Fibroblast of mammary gland (primary cell): ENCODE data around the gene HK3.

Source experiments
- DNase-seq: peaks from one replicate; pipeline ENCODE4 v3.0.0-alpha.2; 2010; ENCODE audit warnings: low read depth
- H3K4me3 ChIP-seq: 2 replicates; pipeline ENCODE4 v1.5.1; 2011; ENCODE audit warnings: low read depth, mild to moderate bottlenecking, low read length, moderate library complexity; ENCODE audit not compliant: control insufficient read depth
- TF ChIP-seq, protein P1 (sequence below): conservative IDR thresholded peaks from 2 replicates; pipeline ENCODE4 v1.5.1; 2011; ENCODE audit warnings: low read depth, low read length, inconsistent platforms; ENCODE audit not compliant: control insufficient read depth, insufficient read depth

The HK3 gene

DNA sequence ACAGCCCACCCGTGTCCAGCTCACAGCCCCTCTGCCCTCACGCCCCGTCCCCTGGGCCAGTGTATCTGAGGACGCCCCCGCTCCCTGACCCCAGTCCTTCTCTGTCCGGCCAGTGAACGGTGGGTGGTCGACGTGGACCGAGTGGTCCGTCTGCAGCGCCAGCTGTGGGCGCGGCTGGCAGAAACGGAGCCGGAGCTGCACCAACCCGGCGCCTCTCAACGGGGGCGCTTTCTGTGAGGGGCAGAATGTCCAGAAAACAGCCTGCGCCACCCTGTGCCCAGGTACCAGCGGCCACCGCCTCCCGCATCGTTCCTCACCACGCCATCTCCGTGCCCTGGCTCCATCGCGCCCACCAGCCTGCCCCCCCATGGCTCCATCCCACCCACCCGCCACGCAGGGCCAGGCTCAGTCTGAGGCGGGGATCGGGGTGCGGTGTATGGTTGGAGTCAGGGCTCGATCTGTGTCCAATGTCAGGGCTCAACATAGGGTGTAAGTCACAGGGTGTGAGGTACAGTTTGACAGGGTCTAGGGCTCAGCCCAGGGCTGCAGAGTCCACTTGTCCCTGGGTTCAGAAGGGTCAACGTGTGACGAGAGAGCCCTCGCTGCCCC, 29.5 kb downstream of the HK3 start:
- TF ChIP-seq, protein P1, sequence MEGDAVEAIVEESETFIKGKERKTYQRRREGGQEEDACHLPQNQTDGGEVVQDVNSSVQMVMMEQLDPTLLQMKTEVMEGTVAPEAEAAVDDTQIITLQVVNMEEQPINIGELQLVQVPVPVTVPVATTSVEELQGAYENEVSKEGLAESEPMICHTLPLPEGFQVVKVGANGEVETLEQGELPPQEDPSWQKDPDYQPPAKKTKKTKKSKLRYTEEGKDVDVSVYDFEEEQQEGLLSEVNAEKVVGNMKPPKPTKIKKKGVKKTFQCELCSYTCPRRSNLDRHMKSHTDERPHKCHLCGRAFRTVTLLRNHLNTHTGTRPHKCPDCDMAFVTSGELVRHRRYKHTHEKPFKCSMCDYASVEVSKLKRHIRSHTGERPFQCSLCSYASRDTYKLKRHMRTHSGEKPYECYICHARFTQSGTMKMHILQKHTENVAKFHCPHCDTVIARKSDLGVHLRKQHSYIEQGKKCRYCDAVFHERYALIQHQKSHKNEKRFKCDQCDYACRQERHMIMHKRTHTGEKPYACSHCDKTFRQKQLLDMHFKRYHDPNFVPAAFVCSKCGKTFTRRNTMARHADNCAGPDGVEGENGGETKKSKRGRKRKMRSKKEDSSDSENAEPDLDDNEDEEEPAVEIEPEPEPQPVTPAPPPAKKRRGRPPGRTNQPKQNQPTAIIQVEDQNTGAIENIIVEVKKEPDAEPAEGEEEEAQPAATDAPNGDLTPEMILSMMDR: no peak
- no peak overlapping the region for H3K4me3 ChIP-seq
- no peak for DNase-seq

DNA sequence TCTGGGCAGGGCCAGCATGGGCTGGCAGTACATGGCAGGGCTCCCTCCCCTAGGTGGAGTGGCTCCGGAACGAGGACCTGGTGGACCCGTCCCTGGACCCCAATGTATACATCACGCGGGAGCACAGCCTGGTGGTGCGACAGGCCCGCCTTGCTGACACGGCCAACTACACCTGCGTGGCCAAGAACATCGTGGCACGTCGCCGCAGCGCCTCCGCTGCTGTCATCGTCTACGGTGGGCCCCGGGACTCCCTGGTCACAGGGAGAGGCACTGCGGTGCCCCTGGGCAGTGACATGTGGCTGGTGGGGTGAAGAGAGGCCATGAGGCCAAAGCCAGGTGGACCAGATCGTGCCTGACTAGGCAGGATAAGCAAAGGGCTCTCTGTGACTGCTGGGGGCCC, 30.4 kb downstream of the HK3 start:
- no peak overlapping the region for H3K4me3 ChIP-seq
- TF ChIP-seq, protein P1: no peak
- DNase-seq: no peak

DNA sequence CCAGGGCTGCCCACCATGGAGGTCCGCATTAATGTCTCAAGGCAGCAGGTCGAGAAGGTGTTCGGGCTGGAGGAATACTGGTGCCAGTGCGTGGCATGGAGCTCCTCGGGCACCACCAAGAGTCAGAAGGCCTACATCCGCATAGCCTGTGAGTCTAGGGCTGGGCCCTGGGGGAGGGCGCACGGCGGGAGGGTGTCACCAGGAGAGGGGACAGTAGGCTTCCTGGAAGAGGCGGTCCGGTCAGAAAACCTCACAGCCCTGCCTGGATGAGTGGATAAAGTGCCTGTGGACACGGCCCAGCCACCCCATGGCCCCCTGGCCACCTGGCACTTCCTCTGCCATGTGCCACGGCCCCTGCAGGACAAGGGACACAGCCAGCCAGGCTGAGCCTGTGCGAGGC, 31.0 kb downstream of the HK3 start:
- no peak overlapping the region for H3K4me3 ChIP-seq
- no peak for DNase-seq
- TF ChIP-seq, protein P1: no peak

DNA sequence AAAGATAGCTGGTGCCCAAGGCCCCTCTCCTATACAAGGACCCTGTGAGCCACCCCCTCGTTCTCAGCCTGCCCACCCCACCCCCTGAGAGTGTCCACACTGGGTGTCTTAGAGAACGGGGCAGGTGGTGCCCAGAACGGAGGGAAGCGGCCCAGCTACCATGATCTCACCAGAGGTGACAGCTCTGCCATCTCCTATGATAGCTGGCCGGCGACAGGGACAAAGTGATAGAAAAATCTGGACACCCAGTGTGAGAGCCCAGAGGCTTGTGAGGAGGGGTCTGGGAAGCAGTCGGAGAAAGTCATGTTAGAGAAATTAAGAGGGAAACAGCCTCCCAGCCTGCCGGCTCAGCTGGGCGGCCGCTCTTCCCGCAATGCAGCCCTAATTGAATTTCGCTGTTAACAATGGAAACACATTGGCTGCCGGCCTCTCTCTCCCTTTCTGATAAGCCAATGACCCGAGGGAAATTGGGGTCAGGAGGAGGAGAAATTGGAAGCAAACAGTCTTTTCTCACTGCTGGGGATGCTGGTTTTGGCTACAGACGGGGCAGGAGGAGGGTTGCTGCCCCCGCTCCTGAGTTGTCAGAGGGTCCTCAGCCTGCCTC, 32.3 kb downstream of the HK3 start:
- TF ChIP-seq, protein P1: no peak
- H3K4me3 ChIP-seq: no peak overlapping the region
- no peak for DNase-seq

DNA sequence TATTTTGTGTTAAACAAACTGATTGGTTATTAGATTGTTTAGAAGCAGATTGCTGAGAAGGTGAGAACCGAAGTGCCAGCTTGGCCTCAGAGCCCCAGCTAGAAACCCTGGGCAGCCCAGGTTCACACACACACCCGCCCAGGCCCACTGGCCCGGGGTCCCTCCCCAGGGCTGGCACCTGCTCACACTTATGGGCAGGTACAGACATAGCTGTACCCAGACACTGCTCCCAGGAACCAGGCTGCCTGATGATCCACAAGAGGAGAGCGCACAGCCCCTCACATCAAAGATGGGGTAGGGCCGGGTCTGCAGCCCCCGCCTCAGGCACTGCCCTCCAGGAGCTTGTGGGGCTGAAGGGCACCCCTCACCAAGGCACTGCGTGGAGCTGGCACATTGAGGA, 33.2 kb downstream of the HK3 start:
- DNase-seq: no peak
- TF ChIP-seq, protein P1: no peak
- no peak overlapping the region for H3K4me3 ChIP-seq

DNA sequence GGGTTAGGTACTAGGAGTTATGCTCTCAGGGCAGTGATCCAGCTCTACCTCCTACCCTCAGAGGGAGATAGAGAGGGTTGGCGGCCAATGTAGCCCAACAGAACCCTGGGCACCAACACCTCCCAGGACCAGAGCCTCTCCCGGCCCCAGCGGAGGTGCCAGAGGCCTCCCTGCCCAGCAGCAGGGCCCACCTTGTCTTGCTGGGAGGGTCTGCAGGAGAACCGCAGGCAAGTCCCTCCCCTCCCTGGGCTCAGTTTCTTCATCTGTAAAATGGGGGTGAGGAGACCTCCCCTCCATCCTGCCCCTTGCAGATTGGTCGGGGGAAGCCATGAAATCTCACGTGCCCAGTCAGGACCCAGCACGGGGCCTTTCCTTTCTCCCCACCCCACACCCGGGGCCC, 34.4 kb downstream of the HK3 start:
- no peak overlapping the region for H3K4me3 ChIP-seq
- TF ChIP-seq, protein P1: no peak
- no peak for DNase-seq
